ENCODE results near the gene CHMP3.

The CHMP3 gene

DNA sequence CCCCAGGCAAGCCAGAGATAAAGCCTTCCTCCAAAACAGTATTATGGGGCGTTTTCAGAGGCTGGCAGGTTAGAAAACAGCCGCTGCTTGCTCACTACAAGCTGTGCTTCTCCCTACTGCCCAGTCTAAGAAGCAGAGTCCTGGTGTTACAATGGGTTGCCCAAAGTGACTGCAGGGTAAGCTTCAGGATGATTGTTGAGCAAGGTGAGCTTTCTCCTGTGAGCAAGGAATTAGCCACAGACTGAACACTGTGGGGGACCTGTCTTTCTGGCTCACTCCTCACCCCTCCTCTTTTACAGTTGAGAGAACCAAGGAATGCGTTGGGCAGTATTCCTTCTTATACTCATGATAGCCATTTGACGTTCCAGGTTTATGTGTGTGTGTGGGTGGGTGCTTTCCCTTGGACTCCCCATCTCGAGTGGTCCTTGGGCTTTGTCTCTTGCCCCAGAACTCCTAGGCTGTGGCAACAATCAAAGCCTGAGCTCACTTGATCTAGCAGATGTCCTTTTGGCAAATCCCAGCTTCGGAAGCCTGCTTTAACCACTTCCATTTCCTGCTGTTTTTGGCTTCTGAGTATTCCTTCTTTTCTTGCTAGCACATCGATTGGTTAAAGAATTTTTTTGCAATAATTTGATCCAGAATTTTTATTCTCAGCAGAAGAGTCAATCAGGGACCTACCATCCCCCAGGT, 74.5 kb downstream of the CHMP3 start:
- TF ChIP-seq CTCF (IDR thresholded peaks at IDR 0.05; ENCODE audit: insufficient read depth, low read depth, low read length, missing control alignments), result no peak
- no peak for DNase-seq (ENCODE audit: low read depth)
- no peak overlapping the region for H3K4me3 ChIP-seq (ENCODE audit: low read length)

DNA sequence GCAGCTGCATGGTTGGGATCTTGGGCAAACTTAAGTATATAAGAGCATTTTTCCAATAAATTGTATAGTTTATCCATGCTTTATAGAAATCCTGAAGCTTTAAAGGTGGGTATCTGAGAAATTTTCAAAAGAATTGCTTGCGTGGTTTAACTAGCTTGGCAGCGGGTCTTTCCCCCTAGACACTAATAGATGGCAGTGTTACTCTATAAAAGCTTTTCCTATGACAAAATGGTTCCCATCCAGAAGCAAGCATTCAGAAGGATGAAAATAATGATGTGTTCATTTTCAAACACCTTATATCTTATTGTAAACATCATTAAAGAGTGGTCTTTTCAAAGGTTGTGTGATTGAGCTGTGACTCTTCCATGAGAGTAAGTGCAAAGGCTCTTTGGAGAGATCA, 76.2 kb downstream of the CHMP3 start:
- no peak overlapping the region for H3K4me3 ChIP-seq (ENCODE audit: low read length)
- DNase-seq (ENCODE audit: low read depth), result no peak
- TF ChIP-seq CTCF (IDR thresholded peaks at IDR 0.05; ENCODE audit: insufficient read depth, low read depth, low read length, missing control alignments), result peak; percentile 15

GRCh38 chr2:86485802-86486201, 77.4 kb downstream of the CHMP3 start:
- H3K4me3 ChIP-seq (ENCODE audit: low read length), result no peak overlapping the region
- TF ChIP-seq CTCF (IDR thresholded peaks at IDR 0.05; ENCODE audit: insufficient read depth, low read depth, low read length, missing control alignments), result no peak
- no peak for DNase-seq (ENCODE audit: low read depth)

GRCh38 chr2:86485103-86485502, 78.1 kb downstream of the CHMP3 start:
- TF ChIP-seq CTCF (IDR thresholded peaks at IDR 0.05; ENCODE audit: insufficient read depth, low read depth, low read length, missing control alignments), result no peak

GRCh38 chr2:86484385-86484784, 78.9 kb downstream of the CHMP3 start:
- TF ChIP-seq CTCF (IDR thresholded peaks at IDR 0.05; ENCODE audit: insufficient read depth, low read depth, low read length, missing control alignments), result no peak
- no peak overlapping the region for H3K4me3 ChIP-seq (ENCODE audit: low read length)
- no peak for DNase-seq (ENCODE audit: low read depth)

More at GRCh38 chr2:86485103-86485502, 78.1 kb downstream of the CHMP3 start:
- H3K4me3 ChIP-seq (ENCODE audit: low read length), result no peak overlapping the region
- no peak for DNase-seq (ENCODE audit: low read depth)

DNA sequence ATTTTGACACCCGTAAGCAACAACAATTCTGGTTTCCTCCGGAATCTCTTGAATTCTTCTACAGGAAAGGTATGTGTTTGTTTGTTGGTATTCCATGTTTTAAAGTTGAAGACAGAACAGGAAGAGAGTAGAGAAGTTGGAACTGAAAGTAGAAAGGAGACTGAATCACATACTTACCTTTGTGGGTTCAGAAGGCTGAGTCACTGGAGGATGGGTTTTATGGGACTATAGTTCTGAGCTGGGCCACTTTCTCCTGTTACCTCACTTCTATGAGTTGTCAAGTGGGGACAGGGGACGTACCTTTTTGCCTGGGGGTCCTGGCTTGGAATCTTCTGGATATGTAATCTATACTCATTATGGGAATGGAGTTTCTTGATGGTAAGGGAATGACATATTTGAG, 81.2 kb downstream of the CHMP3 start:
- DNase-seq (ENCODE audit: low read depth), result peak; percentile 57
- no peak overlapping the region for H3K4me3 ChIP-seq (ENCODE audit: low read length)
- TF ChIP-seq CTCF (IDR thresholded peaks at IDR 0.05; ENCODE audit: insufficient read depth, low read depth, low read length, missing control alignments), result no peak

DNA sequence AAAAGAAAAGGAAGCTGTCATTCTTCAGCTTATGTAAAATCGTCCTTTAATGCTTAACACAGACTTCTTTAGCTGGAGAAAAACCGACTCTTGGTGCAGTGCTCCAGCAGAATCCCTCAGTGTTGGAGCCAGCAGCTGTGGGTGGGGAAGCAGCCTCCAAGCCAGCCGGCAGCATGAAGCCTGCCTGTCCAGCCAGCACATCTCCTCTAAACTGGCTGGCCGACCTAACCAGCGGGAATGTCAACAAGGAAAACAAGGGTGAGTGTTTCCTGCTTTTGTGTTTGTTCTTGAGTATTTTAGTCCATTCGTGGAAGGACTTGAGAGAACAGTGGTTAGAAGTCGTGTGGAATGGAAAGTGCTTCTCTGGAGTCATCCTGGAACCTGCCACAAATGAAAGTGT, 83.1 kb downstream of the CHMP3 start:
- H3K4me3 ChIP-seq (ENCODE audit: low read length), result no peak overlapping the region
- TF ChIP-seq CTCF (IDR thresholded peaks at IDR 0.05; ENCODE audit: insufficient read depth, low read depth, low read length, missing control alignments), result no peak
- DNase-seq (ENCODE audit: low read depth), result peak; percentile 9

Measured in epithelial cell of esophagus (primary cell).